GM12874 (cell line): Measurements from ENCODE around the gene LAMA2.

ENCODE experiments used
- CTCF ChIP-seq: IDR thresholded peaks from 2 replicates; pipeline ENCODE4 v1.5.1; 2011; ENCODE audit warnings: low read depth, mild to moderate bottlenecking, control low read depth, low read length, moderate library complexity; ENCODE audit not compliant: insufficient read depth

Gene LAMA2

DNA sequence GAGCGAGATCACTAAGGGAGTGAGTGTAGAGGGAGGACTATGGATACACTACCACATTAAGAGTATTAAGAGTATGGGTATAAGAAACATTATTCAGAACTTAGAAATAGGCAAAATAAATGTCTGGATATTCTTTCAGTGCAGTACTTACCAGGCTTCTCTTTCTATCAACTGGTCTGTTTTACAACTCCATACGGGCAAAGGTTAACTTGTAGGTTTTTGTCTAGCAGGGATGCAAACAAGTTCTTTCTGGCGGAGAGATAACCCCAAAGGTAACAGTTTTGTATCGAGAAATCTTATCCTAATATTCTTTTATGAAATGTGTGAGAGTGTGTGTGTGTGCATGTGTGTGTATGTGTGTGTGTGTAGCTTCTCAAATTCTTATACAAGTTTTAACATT lies 640.9 kb downstream of the LAMA2 start:
- no peak for TF ChIP-seq CTCF

DNA sequence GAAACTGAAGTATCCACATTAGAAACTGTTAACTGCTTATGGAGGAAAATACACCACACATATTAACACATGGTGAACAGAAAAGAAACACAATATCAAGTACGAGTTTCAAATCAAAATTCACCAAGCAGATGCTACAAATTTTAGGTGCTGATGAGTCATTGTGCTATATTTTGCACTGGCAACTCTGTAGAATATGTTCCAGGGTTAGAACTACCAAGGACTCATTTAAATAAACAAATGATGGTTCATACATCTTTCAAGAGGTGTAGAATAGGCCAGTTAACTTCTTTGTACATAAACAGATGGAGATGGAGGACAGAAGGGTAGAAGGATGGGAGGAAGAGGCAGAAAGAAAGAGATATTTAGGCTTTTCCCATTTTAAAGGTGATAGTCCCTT lies 642.1 kb downstream of the LAMA2 start:
- TF ChIP-seq CTCF, result no peak

- no peak for TF ChIP-seq CTCF
These were observed 652.0 kb downstream of the LAMA2 start for GRCh38 chr6:129534926-129535325.

GRCh38 chr6:129536271-129536670 lies 653.3 kb downstream of the LAMA2 start:
- TF ChIP-seq CTCF, result no peak

GRCh38 chr6:129539032-129539431 lies 656.1 kb downstream of the LAMA2 start:
- no peak for TF ChIP-seq CTCF

DNA sequence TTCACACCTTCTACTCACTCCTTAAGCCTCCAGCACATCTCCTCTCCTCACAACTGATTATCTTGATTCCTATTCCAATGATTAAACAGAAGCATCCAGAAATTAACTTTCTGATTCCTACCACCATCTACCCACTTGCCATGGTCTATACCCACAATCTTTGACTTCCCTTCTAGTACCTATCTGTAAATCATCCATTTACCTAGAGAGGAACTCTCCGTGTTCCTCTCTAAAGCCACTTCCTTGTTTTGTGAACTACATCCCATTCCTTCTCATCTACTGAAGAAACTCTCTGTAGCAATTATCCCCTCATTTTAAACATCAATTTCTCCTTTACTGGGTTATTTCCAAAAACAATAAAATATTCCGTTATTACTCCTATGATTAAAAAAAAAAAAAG lies 659.8 kb downstream of the LAMA2 start:
- no peak for TF ChIP-seq CTCF

DNA sequence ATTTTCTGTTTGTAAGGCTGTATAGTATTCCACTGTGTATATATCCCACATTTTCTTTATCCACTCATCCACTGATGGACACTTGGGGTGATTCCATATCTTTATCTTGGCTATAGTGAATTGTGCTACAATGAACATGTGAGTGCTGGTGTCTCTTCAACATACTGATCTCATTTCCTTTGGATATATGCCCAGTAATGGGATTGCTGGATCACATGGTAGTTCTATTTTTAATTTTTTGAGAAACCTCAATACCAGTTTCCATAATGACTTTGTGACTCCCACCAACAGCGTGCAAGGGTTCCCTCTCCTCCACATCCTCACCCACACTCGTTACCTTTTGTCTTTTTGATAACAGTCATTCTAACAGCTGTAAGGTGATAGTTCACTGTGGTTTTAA lies 661.0 kb downstream of the LAMA2 start:
- TF ChIP-seq CTCF, result no peak
